SH-SY5Y (cell line): Measurements from ENCODE around the gene GPR180.

Experiments
- GATA2 ChIP-seq: IDR thresholded peaks from 2 replicates; pipeline ENCODE4 v1.6.1; 2011; ENCODE audit warnings: mild to moderate bottlenecking, low read depth, low read length
- GATA3 ChIP-seq: IDR thresholded peaks from 2 replicates; pipeline ENCODE4 v1.6.1; 2011; ENCODE audit warnings: low read depth, mild to moderate bottlenecking, low read length, moderate library complexity

DNA sequence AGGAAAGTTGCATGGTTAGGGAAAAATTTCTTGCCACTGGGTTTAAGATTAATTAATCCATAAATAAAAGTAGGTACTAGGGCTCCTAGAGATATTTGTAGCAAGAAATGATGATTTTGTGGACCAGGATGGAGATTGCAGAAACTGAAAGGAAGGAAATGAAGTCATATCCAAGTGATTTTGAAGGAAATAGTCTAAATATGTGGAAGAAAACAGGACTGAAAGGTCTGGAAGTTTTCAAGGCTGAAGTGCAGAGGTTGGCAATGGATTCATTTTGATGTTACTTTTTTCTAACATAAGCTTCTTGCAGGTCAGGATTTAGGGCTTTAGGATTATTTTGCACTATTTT, 57.9 kb downstream of the GPR180 start:
- TF ChIP-seq GATA2 (no peak), GATA3 (no peak)
